ENCODE measurements around the gene UGT1A9.

DNA sequence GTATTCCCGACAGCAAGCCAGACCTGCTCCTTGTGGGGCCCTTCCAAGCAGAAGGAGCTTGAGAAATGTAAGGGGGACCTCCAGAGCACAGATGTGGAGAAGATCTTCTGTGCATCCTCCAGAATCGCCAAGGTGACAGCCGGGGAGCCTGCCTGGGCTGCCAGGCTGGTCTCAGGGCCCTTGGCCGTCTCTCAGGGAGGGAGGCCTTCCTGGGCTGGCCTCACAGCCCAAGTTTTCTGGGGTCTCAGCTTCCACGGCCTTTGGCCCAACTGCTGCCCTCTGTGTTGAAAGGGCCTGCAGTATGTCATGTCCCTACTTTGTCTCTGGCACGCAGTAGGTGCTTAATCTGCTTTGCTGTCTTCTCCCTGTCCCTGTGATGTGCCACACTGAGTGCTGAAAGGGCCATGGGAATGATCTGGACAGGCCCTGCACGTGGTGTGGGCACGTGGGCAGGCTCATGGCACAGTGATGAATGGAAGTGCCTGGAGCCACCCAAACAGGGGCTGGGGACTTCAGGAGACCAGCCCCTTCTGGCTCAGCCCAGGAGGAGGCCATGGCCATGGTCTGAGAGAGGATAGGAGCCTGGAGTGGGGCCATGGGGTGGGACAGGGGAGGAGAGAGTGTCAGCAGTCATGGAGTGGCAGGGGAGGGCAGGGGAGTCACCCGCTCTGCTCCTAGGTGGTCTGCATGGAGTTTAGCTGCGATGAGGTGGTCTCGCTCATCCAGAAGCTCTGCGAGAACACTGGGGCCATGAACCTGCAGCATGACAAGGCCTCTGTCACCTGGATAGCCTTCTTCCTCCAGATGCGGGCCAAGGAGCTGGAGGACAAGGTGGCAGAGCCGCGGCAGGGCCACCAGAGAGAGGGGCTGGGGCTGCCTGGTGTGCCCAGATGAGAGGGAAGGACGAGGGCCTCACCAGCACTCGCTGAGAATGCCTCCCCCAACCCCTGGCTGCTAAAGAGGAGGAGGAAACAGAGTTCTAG is 147.2 kb downstream of the UGT1A9 start:
- TF ChIP-seq CTCF (conservative IDR thresholded peaks at IDR 0.05) (no peak), EZH2 (IDR thresholded peaks at IDR 0.05; ENCODE audit: low read depth) (no peak)

Measured in PC-9 (cell line).